NCI-H1092 (cell line): ENCODE data around the gene PCDHGA11.
"Not testable (repeated sequence)": the region's sequence is repeated elsewhere in the genome, so short reads cannot be mapped to it uniquely, and the experiment has no call there.

ENCODE experiments used
- DNase-seq: peaks from one replicate; lab custom pipeline; 2025; lab: John Stamatoyannopoulos, UW

The PCDHGA11 gene

DNA sequence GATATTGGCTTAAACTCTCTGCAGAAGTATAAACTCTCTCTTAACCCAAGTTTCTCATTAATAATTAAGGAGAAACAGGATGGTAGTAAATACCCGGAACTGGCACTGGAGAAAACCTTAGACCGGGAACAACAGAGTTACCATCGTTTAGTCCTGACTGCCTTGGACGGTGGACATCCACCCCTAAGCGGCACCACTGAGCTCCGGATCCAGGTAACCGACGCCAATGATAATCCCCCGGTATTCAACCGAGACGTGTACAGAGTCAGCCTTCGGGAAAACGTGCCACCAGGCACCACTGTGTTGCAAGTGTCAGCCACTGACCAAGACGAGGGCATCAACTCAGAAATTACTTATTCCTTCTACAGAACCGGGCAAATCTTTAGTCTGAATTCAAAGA, 22.2 kb upstream of the PCDHGA11 start:
- no peak for DNase-seq

- no peak for DNase-seq
Measured at GRCh38 chr5:141399555-141400258, 21.1 kb upstream of the PCDHGA11 start.

- DNase-seq = no peak
Measured at GRCh38 chr5:141402553-141403243, 18.2 kb upstream of the PCDHGA11 start, which contains the start of gene PCDHGA9. TSS of gene PCDHGA9 (plus strand) at chr5:141402778. CDS start at chr5:141402953, 175 bp downstream.

GRCh38 chr5:141403387-141403786, 17.5 kb upstream of the PCDHGA11 start:
- no peak for DNase-seq

DNA sequence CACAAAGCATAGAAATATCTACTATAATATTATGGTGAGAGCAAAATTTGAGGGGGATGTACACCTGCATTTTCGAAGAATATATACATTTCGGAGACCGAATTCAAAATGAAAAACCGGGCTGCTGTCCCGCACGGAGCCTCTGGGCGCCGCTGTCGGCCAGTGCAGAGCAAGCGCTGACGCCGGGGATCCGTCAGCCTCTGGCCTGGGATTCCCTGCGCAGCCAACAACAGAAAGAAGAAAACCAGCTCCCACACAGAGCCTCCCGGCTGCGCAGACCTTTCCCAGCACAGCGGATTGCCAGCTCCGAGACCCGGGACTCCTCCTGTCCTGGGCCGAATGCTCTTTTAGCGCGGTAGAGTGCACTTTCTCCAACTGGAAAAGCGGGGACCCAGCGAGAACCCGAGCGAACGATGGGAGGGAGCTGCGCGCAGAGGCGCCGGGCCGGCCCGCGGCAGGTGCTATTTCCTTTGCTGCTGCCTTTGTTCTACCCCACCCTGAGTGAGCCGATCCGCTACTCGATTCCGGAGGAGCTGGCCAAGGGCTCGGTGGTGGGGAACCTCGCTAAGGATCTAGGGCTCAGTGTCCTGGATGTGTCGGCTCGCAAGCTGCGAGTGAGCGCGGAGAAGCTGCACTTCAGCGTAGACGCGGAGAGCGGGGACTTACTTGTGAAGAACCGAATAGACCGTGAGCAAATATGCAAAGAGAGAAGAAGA, 12.9 kb upstream of the PCDHGA11 start, which contains the start of gene PCDHGB6:
PCDHGB6 (plus strand) TSS at position 232 of the 716 bp plus-strand sequence; CDS start at position 414, 182 bp downstream.
- DNase-seq = not testable (repeated sequence)

DNA sequence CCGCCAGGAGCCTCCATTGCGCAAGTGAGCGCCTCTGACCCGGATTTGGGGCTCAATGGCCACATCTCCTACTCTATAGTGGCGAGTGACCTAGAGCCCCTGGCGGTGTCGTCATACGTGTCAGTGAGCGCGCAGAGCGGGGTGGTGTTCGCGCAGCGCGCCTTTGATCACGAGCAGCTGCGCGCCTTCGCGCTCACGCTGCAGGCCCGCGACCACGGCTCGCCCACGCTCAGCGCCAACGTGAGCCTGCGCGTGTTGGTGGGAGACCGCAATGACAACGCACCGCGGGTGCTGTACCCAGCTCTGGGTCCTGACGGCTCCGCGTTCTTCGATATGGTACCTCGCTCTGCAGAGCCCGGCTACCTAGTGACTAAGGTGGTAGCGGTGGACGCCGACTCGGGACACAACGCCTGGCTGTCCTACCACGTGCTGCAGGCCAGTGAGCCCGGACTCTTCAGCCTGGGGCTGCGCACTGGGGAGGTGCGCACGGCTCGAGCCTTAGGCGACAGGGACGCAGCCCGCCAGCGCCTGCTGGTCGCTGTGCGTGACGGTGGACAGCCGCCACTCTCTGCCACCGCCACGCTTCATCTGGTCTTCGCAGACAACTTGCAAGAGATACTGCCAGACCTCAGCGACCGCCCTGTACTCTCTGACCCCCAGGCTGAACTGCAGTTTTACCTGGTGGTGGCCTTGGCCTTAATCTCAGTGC, 11.1 kb upstream of the PCDHGA11 start:
- no peak for DNase-seq

DNA sequence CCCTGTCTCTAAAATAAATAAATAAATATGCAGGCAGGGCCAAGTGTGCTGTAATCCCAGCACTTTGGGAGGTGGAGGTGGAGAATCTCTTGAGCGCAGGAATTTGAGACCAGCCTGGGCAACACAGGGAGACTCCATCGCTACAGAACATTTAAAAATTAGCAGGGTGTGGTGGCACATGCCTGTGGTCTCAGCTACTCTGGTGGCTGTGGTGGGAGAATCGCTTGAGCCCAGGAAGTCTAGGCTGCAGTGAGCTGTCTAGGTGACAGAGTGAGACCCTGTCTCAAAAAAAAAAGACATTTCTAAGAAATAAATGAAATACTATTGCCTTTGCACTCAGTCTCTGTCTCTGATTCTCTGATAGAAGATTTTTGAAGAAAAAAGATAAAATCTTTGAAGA, 9.3 kb upstream of the PCDHGA11 start:
- no peak for DNase-seq

DNA sequence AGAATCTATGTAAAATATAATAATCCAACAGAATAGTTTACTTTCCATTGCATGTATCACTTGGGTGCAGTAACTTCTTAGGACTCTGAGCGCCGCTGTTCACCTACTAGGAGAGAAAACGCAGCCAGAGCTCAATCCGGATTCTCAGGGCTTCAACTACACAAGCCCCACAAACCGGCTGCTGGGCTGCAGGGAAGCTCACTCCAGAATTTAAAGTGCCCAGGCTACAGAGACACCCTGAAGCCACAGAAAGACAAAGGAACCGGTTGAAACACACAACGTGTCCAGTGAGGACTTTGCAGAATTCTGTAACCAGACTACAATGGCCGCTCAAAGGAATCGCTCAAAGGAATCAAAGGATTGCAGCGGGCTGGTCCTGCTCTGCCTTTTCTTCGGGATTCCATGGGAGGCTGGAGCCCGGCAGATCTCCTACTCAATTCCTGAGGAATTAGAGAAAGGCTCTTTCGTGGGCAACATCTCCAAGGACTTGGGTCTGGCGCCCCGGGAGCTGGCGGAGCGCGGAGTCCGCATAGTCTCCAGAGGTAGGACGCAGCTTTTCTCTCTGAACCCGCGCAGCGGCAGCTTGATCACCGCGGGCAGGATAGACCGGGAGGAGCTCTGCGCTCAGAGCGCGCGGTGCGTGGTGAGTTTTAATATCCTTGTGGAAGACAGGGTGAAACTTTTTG, 7.9 kb upstream of the PCDHGA11 start, which contains the start of gene PCDHGA10:
PCDHGA10 (plus strand) TSS at position 134 of the 686 bp plus-strand sequence; CDS start at position 323, 189 bp downstream.
- DNase-seq = no peak

- no peak for DNase-seq
Measured at GRCh38 chr5:141413540-141414069, 7.2 kb upstream of the PCDHGA11 start.

DNA sequence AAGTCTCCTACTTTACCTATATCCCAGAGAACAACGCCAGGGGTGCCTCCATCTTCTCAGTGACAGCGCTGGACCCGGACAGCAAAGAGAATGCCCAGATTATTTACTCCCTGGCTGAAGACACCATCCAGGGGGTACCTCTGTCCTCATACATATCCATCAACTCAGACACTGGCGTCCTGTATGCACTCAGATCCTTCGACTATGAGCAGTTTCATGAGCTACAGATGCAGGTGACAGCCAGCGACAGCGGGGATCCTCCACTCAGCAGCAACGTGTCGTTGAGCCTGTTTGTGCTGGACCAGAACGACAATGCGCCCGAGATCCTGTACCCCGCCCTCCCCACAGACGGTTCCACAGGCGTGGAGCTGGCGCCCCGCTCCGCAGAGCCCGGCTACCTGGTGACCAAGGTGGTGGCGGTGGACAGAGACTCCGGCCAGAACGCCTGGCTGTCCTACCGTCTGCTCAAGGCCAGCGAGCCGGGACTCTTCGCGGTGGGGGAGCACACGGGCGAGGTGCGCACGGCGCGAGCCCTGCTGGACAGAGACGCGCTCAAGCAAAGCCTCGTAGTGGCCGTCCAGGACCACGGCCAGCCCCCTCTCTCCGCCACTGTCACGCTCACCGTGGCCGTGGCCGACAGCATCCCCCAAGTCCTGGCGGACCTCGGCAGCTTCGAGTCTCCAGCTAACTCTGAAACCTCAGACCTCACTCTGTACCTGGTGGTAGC, 6.1 kb upstream of the PCDHGA11 start:
- not testable (repeated sequence) for DNase-seq

DNA sequence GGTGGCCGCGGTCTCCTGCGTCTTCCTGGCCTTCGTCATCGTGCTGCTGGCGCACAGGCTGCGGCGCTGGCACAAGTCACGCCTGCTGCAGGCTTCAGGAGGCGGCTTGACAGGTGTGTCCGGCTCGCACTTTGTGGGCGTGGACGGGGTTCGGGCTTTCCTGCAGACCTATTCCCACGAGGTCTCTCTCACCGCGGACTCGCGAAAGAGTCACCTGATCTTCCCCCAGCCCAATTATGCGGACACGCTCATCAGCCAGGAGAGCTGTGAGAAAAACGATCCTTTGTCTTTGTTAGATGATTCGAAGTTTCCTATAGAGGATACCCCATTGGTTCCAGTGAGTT, 5.6 kb upstream of the PCDHGA11 start:
- DNase-seq = not testable (repeated sequence)

- peak; percentile 59 for DNase-seq
Measured at GRCh38 chr5:141417494-141418172, 3.2 kb upstream of the PCDHGA11 start, which contains the start of gene PCDHGB7. TSS of gene PCDHGB7 (plus strand) at chr5:141417677. CDS start at chr5:141417860, 183 bp downstream.

GRCh38 chr5:141419074-141419880, 1.6 kb upstream of the PCDHGA11 start:
- no peak for DNase-seq

GRCh38 chr5:141421489-141421855, 621 bp downstream of the PCDHGA11 start:
- DNase-seq = no peak

- DNase-seq = no peak
Measured at GRCh38 chr5:141422742-141423291, 2.0 kb downstream of the PCDHGA11 start.

- no peak for DNase-seq
Measured at GRCh38 chr5:141427783-141428426, 7.1 kb downstream of the PCDHGA11 start.

GRCh38 chr5:141430332-141431113, 9.7 kb downstream of the PCDHGA11 start, which contains the start of gene PCDHGA12:
TSS of gene PCDHGA12 (plus strand) at chr5:141430507. CDS start at chr5:141430760, 253 bp downstream.
- no peak for DNase-seq
